HTERT RPE-1 (cell line): ENCODE measurements around the gene FAM221A.
"Not testable (repeated sequence)": the region's sequence is repeated elsewhere in the genome, so short reads cannot be mapped to it uniquely, and the experiment has no call there.

Source experiments
- in situ Hi-C: fragments of 300-500 bp; cut with MboI; formaldehyde crosslinking; loops from 4 replicates; pipeline ENCODE4 v1.14.3; 2020; ENCODE audit warnings: low sequenced_read_pairs

The FAM221A gene, protein sequence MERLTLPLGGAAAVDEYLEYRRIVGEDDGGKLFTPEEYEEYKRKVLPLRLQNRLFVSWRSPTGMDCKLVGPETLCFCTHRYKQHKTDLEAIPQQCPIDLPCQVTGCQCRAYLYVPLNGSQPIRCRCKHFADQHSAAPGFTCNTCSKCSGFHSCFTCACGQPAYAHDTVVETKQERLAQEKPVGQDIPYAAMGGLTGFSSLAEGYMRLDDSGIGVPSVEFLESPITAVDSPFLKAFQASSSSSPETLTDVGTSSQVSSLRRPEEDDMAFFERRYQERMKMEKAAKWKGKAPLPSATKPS

DNA sequence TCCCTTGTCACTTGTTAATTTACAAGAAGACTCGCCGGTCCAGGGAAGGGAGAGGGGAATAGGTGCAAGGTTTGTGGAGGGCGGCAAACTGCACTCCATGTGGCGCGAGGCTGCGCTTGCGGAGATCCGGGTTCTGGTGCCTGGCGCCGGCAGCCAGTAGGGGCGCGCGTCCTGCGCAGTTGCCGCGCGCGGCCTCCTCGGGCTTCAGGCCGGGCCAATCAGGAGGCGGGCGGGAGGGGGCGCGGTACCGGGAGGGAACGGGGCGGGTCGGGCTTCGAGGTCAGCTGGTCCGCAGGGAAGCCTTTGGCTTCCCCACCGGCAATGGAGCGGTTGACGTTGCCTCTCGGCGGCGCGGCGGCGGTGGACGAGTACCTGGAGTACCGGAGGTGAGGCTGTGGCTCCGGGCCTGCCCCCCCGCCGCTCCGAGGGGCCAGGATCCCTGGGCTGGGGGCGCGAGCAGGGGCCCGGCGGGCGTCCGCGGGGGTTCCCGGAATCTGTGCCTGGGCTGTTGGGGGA, at the start of gene FAM221A:
FAM221A (plus strand) TSS at position 302 of the 516 bp plus-strand sequence; CDS start at position 322, 20 bp downstream.
- in situ Hi-C loops, result no loop called here

DNA sequence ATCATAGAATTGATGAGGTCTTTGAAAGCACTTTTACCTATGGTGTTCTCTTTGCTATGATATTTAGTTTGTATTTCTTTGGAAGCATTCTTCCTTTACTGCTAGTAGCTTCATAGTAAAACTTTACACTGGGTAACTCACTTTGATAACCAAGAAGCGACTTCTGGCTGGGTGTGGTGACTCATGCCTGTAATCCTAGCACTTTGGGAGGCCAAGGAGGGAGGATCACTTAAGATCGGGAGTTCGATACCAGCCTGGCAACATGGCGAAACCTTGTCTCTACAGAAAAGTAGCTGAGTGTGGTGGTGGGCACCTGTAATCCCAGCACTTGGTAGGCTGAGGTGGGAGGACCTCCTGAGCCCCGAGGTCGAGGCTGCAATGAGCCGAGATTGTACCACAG, 46.6 kb upstream of the FAM221A start:
- in situ Hi-C loops, result no loop called here

DNA sequence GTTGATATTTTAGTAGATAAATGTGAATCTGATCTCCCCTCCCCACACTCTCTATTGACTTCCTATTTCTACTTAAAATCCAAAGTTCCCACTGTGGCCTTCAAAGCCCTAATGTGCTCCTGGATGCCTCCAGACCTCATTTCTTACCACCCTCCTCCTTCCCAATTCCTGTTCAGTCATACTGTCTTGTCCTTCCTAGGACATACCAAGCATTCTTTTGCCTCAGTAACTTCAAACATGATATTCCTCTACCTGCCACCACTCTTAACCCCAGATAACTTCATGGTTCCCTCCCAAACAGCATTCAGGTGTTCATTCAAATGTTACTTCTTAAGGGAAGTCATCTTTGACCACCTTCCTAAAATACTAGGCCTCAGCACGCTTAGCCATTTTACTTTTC, 34.2 kb upstream of the FAM221A start:
- in situ Hi-C loops, result no loop called here

DNA sequence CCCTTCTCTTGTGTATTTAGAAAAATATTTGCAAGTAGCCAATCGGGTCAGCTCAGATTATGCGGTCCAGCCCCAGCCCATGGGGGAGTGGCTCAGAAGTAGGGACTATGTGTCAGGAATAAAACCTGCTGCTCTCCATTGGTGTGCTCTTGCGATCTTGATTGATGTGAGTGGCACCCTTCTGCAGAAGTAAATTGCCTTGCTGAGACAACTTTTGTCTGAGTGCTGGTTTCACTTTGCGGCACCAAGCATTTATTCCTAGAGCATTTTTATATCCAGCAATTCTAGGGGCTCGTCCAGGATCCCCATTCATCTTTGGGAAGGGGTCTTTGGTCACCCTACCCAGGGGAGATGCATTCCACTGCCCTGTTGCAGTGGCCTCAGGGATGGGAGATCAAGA, 26.1 kb upstream of the FAM221A start:
- in situ Hi-C loops, result no loop called here

DNA sequence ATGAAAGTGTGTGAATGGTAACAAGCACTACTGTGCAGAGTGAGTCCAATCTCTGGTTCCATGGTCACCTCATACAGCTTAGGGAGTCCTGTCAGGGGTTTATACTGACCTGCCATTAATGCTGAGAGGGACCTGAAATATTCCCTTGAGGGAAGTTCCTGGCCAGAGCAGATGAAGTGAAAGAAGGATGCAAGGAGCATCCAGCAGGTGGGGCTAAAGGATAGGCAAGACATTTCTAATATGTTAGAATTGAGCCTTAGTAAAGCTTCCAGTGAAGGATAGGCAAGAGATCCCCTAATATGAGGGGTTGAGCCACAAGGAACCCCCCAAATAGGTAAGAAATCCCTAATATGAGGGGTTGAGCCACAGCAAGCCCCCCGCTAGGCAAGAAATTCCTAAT, 25.5 kb upstream of the FAM221A start:
- in situ Hi-C loops, result no loop called here

DNA sequence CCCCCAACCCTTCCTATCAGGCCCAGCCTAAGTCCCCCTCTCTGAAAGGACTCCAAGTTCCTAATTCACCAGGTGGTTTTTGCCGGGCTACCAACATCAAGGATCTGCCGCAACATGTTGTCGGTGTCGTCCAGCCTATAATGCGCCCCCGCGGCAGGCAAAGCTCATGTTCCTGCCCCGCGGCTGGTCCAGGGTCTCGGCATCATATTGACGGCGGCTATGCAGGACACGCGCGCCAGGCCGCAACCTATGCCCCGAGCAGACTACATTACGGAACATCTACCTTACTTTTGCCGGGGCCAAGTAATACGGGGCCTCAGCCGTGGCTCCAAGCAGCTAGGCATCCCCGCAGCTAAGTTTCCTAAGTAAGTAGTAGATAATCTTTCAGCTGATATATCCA, 24.6 kb upstream of the FAM221A start:
- in situ Hi-C loops, result no loop called here

DNA sequence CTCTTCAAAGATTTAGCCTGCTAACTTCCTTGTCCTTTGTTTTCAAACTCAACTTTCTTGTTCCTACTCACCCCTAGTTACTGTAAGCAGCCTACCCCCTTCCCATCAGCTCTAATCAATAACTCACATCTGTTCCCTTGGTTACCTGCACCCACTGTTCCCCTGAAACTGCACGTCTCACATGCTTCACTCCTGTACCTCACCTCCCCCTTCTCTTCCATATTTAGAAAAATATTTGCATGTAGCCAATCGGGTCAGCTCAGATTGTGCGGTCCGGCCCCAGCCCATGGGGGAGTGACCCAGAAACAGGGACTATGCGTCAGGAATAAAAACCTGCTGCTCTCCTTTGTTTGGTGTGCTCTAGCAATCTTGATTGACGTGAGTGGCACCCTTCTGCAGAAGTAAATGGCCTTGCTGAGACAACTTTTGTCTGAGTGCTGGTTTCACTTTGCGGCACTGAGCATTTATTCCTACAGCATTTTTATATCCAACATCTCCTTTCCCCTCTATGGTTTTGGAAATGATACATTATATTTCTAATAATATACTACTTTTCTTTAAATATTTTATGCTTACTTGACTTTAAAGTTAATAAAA, 21.1 kb upstream of the FAM221A start:
- in situ Hi-C loops, result no loop called here

DNA sequence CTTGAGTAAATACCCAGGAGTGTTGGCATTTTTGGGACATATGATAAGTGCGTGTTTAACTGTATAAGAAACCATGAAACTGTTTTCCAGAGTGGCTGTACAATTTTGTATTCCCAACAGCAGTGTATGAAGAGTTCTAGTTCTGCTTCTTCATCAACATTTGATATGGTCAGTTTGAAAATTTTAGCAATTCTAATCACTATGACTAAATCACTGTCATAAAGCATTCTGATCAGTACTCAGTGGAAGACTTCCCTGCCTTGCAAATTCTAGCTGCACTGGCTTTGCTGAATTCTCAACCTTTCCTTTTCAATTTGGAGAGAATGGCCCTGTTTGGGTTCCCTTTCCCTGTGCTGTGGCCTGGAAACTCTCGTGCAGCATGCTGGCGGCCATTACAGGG, 18.6 kb upstream of the FAM221A start:
- in situ Hi-C loops, result no loop called here

DNA sequence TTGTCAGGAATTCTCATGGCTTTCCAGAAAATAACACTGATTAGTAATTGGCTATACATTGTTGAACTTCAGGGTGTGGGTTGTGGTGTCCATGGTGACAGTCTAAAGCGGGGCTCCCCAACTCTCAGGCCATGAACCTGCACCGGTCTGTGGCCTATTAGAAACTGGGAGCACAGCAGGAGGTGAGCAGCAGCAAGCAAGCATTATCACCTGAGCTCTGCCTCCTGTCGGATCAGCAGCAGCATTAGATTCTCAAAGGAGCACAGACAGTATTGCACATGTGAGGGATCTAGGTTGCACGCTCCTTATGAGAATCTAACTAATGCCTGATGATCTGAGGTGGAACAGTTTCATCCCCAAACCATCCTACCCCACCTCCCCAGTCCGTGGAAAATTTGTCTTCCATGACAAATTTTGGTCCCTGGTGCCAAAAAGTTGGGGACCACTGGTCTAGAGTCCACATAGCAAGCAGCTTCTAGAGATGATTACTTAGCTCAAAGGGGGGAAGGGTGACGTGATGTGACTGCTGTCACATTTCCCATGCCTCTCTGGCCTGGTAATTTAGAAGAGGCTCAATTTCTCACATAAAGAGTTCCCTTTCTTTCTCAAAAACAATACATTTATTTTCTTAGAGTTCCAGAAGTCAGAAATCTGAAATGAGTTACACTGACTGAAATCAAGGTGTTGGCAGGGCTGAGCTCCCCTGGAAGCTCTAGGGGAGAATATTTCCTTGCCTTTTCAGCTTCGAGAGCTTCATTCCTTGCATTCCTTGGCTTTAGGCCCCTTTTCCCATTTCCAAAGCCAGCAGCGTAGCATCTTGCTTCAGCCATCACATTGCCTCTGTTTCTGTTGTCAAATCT, 17.6 kb upstream of the FAM221A start:
- in situ Hi-C loops, result no loop called here

DNA sequence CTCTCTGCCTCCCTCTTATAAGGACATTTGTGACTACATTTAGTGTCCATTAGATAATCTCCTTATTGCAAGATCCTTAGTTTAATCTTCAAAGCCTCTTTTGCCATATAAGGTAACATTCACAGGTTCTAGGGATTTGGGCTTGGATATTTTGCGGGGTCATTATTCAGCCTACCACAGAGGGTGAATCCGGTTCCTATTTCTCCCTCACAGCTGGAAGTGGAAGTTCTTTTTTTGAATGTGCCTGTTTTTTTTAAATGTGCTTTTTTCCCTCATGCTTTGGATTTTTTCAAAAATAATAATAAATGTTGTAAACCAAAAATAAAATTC, 17.1 kb upstream of the FAM221A start:
- in situ Hi-C loops, result no loop called here

DNA sequence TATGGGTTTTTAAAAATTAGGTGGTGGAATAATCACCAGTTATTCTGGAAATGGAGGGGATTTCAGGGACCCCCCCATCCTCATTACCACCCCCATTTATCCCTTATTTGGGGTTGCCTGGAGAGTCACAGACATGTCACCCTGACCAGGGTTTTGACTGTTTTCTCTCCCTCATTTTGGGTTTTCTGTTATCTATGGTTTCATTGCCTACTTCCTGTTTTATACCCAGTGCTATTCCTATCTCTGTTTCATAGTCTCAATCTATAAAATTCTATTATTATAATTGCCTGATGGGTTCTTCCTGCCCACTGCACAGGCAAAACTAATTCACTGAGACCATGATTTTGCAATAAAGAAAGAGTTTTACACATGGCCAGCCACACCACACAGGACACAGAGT, 15.9 kb upstream of the FAM221A start:
- in situ Hi-C loops, result no loop called here

DNA sequence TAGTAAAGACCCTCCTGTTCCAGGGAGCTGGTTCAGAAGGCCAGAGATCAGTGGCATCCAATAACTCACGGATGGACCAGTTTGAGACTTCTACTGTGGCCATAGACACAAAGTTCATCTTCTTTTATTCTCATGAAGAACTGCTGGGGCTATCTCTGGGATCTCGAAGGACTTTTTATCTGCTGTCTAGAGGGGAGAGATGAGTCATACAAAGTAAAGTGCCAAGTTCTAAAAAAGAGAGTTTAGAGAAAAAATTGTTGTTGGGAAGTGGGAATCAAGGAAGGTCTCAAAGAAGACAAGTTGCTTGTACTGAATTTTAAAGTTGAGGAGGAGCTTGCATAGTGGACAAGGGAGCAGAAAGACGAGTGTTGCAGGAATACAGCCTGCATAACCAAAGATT, 8.0 kb upstream of the FAM221A start:
- in situ Hi-C loops, result no loop called here

DNA sequence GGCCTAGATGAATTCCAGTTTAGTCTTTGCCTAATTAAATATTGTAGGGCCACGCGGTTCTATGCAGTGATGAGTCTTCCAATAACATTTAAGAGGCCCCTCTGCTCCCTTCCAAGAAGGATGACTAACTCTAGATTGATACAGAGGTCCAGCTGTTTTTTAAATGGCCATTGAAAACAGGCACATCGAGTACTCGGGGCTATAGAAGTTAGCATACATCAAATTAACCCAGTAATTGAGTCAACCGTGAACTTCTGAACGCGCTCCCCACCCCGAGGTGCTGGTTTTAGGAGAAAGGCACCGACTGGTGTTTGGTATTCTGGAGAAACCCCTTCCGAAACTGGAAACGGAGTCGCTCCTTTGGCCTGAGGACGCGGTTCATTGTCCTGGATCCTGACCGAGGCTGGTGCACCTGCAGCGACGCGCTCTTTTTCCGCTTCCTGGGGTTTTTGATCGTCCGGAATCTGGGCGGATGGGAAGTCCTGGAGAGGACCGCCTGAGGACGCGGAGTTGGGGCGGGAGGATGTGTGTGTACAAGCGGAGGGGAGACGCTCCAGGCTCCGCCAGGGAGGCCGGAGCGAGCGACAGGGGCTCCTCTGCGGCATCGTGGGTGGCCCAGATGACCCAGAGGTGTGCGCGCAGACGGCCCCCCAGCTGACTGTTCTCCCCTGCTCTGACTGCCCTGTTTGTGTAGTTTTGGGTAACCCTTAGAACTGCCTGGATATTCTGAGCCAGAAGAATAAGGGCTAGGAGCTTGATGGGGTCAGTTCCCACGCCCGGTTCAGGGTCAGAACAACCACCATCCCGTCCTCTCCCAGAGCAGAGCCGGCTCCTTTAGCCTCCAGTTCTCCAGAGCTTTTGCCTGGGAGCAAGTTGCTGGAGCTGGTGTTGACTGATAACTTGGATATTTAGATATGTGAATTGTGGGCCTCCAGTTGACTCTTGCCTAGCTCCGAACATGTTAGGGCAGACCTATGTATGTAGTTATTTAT, 711 bp downstream of the FAM221A start:
- in situ Hi-C loops, result no loop called here

DNA sequence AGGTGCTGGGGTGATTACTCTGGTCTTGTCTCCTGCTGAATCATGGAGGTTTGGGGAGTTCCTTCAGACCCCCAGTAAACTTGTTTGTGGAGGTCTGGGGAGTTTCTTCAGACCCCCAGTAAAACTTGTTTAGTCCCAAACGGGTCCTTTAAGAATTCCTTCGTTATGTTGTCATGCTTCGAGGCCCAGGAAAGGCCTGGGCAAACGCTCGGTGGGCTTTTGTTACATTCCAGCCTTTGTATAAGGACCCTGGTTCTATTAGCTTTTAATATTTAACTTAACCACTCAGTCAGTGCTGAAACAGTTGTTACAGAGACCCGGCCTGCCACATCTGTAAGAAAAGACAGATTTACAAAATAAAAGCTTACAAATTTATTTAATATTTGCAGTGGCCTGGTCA, 4.0 kb downstream of the FAM221A start:
- in situ Hi-C loops, result not testable (repeated sequence)

DNA sequence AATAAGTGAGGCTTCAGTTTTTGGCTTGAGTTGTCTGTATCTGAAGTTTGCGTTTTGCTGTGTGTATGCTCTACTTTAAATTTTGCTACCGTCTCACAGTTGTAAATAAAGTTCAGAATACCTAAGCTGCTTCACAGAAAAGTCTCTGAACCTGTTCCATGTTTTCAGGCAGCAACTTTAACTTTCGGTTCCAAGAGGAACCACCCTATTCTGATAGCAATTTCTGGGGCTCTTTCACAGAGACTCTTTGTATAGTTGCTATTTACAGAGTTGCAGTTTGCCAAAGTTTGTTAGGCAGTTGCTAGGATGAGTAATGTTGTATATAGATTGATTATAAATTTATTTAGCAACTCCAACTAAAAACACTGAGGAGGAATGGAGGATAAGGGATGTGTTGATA, 5.7 kb downstream of the FAM221A start:
- in situ Hi-C loops, result no loop called here

DNA sequence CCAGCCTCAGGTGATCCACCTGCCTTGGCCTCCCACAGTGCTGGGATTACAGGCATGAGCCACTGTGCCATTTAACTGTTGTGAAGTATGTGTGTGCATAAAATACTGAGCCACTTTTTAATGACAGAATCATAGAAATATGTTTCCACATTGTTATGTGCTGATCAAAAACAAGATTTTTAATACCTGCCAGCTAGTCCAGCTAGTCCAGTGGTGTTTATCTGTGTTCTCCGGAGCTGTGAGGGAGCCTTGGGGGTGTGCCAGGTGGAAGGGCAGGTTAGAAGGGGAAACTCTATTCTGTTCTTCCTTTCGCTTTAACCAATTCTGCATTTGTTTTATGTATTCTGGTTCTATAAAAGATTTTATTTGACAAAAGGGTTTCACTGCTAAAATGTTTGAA, 7.0 kb downstream of the FAM221A start:
- in situ Hi-C loops, result no loop called here

DNA sequence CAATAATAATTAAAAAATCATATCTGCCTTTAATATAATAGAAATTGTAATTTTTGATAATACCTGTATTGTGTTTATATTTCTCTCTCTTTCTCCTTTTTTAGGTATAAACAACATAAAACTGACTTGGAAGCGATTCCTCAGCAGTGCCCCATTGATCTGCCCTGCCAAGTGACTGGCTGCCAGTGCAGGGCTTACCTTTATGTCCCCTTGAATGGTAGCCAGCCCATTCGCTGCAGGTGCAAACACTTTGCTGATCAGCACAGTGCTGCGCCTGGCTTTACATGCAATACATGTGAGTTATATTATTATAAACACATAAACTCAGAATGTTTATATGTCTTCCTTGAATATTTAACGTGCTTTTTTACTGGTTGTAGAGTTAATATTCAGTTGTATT, 9.2 kb downstream of the FAM221A start:
- in situ Hi-C loops, result no loop called here

DNA sequence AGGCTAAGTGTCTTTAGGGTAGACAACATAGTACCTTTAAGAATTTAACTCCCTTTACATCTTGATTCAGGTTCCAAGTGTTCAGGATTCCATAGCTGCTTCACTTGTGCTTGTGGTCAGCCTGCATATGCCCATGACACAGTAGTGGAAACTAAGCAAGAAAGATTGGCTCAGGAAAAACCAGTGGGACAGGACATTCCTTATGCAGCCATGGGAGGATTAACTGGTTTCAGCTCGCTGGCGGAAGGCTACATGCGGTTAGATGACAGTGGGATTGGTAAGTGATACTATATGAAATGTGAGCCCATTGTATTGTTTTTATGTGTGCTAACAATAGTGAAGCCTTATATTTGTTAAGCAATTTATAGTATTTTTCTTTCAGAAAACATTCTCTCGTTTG, 11.3 kb downstream of the FAM221A start:
- in situ Hi-C loops, result no loop called here

DNA sequence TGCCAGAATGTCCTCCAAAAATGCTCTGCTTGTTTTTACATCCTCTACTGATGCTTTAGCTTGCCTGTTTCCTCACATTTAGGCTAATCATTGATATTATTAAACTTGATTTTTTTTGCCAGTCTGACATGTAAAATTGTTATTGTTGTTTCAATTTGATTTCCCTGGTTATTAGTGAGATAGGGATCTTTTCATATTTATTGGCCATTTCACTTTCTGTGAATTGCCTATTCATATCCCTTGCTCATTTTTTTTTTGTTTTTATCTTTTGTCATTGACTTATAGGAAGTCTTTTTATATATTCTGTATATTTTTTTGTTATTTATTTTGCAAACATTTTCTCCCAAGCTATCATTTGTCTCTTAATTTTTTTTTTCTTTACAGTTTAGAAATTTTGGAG, 13.2 kb downstream of the FAM221A start:
- in situ Hi-C loops, result no loop called here

DNA sequence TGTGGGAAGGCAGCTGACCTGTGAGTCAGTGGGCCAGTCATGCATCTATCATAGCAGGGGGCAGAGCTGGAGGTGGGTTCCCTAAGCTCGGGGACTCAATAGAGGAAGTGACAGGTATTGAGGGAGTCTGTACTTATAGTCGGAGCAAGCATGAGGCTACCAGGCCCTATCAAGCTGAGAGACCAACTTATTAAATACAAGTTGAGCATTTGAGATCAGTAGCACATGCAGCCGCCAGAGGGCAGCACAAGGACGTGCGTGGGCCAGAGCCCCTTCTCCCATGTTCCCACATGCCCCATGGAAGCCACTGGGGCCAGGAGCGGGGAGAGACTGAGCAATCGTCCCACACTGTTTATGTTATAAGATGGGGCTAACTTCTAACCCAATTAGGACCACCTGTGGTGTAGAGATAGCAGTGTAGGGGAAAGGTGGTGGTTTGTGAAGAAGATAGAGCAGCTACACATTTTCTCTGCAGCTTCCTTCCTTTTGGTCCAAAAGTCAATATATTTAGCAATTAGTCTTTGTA, 17.0 kb downstream of the FAM221A start:
- in situ Hi-C loops, result no loop called here
